Activated naive CD8-positive, alpha-beta T cell (primary cell): ENCODE results near the gene PBX1.

Experiments
- H3K27ac Mint-ChIP-seq: one replicate; pipeline ENCODE4 v1.8.0; 2021; ENCODE audit warnings: mixed read lengths
- H3K27me3 Mint-ChIP-seq: one replicate; pipeline ENCODE4 v1.8.0; 2021; ENCODE audit warnings: mixed read lengths
- H3K36me3 Mint-ChIP-seq: one replicate; pipeline ENCODE4 v1.8.0; 2021; ENCODE audit warnings: mixed read lengths
- H3K4me1 Mint-ChIP-seq: one replicate; pipeline ENCODE4 v1.8.0; 2021; ENCODE audit warnings: low read depth, mixed read lengths
- H3K4me3 Mint-ChIP-seq: one replicate; pipeline ENCODE4 v1.8.0; 2021; ENCODE audit warnings: mild to moderate bottlenecking, mixed read lengths
- H3K9me3 Mint-ChIP-seq: one replicate; pipeline ENCODE4 v1.8.0; 2021; ENCODE audit warnings: low read depth, mixed read lengths

PBX1 gene

GRCh38 chr1:164885311-164885710, 326.3 kb downstream of the PBX1 start:
- Mint-ChIP-seq H3K27me3 (no peaks in the 10 kb centered on the region), H3K4me1 (no peaks in the 10 kb centered on the region), H3K36me3 (no peaks in the 10 kb centered on the region), H3K9me3 (peaks cover 4% of the 10 kb centered on the region), H3K27ac (no peak overlapping the region), H3K4me3 (no peak overlapping the region)

DNA sequence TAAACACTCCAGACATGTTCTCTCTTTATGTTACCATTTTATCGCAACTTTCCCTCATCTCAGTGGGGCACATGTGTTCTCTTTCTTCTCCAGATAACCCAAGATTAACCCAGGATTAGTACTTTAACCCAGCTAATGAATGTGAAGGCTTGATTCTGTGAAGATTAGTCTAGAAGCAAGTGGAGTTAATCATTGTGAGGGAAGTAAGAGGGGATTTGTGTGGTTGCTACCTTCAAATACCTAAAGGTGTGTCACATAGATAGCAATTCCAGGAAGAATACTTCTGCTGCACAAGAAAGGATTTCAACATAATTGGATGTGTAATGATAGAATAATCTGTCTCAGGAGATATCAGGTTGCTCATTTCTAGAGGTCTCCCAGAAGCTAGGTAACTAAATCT, 327.1 kb downstream of the PBX1 start:
- Mint-ChIP-seq H3K27me3 (no peaks in the 10 kb centered on the region), H3K36me3 (no peaks in the 10 kb centered on the region), H3K4me1 (no peaks in the 10 kb centered on the region), H3K9me3 (peaks cover 6% of the 10 kb centered on the region), H3K4me3 (no peak overlapping the region), H3K27ac (no peak overlapping the region)

- H3K36me3 Mint-ChIP-seq, result no peaks in the 10 kb centered on the region
- no peaks in the 10 kb centered on the region for H3K4me1 Mint-ChIP-seq
- no peak overlapping the region for H3K27ac Mint-ChIP-seq
- H3K27me3 Mint-ChIP-seq, result no peaks in the 10 kb centered on the region
- no peak overlapping the region for H3K4me3 Mint-ChIP-seq
- peaks cover 7% of the 10 kb centered on the region for H3K9me3 Mint-ChIP-seq
Measured at GRCh38 chr1:164891615-164892014, 332.6 kb downstream of the PBX1 start.

GRCh38 chr1:164895026-164895912, 336.3 kb downstream of the PBX1 start:
- Mint-ChIP-seq H3K4me3 (no peak overlapping the region), H3K36me3 (no peaks in the 10 kb centered on the region), H3K4me1 (no peaks in the 10 kb centered on the region), H3K27ac (no peak overlapping the region), H3K27me3 (no peaks in the 10 kb centered on the region), H3K9me3 (peaks cover 3% of the 10 kb centered on the region)

- H3K4me3 Mint-ChIP-seq, result no peak overlapping the region
- H3K36me3 Mint-ChIP-seq, result no peaks in the 10 kb centered on the region
- no peaks in the 10 kb centered on the region for H3K9me3 Mint-ChIP-seq
- H3K27me3 Mint-ChIP-seq, result no peaks in the 10 kb centered on the region
- H3K27ac Mint-ChIP-seq, result no peak overlapping the region
- H3K4me1 Mint-ChIP-seq, result no peaks in the 10 kb centered on the region
Measured at GRCh38 chr1:164901031-164901430, 342.0 kb downstream of the PBX1 start.
